ENCODE data around the gene LAMA2. TPM values are rescaled to one million over a fixed set of nuclear protein-coding genes. Genes with fewer than 3 reads are reported as not detected.
"Not testable (repeated sequence)": the region's sequence is repeated elsewhere in the genome, so short reads cannot be mapped to it uniquely, and the experiment has no call there.

LAMA2 gene
- polyA plus RNA-seq, 10 donors = 124 to 174 (median 146) TPM

GRCh38 chr6:129115471-129115870 is 232.5 kb downstream of the LAMA2 start:
- no peak for DNase-seq

- DNase-seq = no peak
Measured at GRCh38 chr6:129117355-129117754, 234.4 kb downstream of the LAMA2 start.

GRCh38 chr6:129120856-129121638 is 238.1 kb downstream of the LAMA2 start:
- DNase-seq = no peak

GRCh38 chr6:129124347-129124746 is 241.4 kb downstream of the LAMA2 start:
- DNase-seq = no peak

GRCh38 chr6:129130106-129130505 is 247.2 kb downstream of the LAMA2 start:
- no peak for DNase-seq

GRCh38 chr6:129130959-129131681 is 248.2 kb downstream of the LAMA2 start:
- peak; percentile 41 to 81 (median 53) for DNase-seq

- peak; percentile 82 to 90 (median 85) for DNase-seq
Measured at GRCh38 chr6:129133770-129134192, 250.8 kb downstream of the LAMA2 start.

GRCh38 chr6:129134535-129134934 is 251.6 kb downstream of the LAMA2 start:
- no peak for DNase-seq

GRCh38 chr6:129135451-129135850 is 252.5 kb downstream of the LAMA2 start:
- no peak for DNase-seq

- no peak for DNase-seq
Measured at GRCh38 chr6:129136751-129137150, 253.8 kb downstream of the LAMA2 start.

GRCh38 chr6:129138739-129139405 is 255.9 kb downstream of the LAMA2 start:
- DNase-seq = no peak

GRCh38 chr6:129140526-129140925 is 257.6 kb downstream of the LAMA2 start:
- peak; percentile 86 to 94 (median 89) for DNase-seq

GRCh38 chr6:129141499-129141898 is 258.6 kb downstream of the LAMA2 start:
- peak; percentile 52 to 86 (median 62) for DNase-seq

- no peak for DNase-seq
Measured at GRCh38 chr6:129146902-129147301, 264.0 kb downstream of the LAMA2 start.

- DNase-seq = no peak
Measured at GRCh38 chr6:129150507-129150906, 267.6 kb downstream of the LAMA2 start.

- DNase-seq = no peak
Measured at GRCh38 chr6:129153257-129153656, 270.3 kb downstream of the LAMA2 start.

- not testable (repeated sequence) for DNase-seq
Measured at GRCh38 chr6:129159242-129159641, 276.3 kb downstream of the LAMA2 start.

GRCh38 chr6:129162605-129163004 is 279.7 kb downstream of the LAMA2 start:
- DNase-seq = no peak

- no peak for DNase-seq
Measured at GRCh38 chr6:129163551-129163950, 280.6 kb downstream of the LAMA2 start.

GRCh38 chr6:129164032-129164431 is 281.1 kb downstream of the LAMA2 start:
- DNase-seq = no peak

- not testable (repeated sequence) for DNase-seq
Measured at GRCh38 chr6:129172279-129172995, 289.5 kb downstream of the LAMA2 start.

GRCh38 chr6:129175066-129175465 is 292.1 kb downstream of the LAMA2 start:
- no peak for DNase-seq

All from muscle of back (tissue), 11 donors.